ENCODE results near the gene ARFIP1. TPM values are rescaled to one million over a fixed set of nuclear protein-coding genes. Genes with fewer than 3 reads are reported as not detected.

ARFIP1 gene
- total and polyA plus RNA-seq, 8 donors, result 9.2 to 20.6 (median 11.3) TPM

DNA sequence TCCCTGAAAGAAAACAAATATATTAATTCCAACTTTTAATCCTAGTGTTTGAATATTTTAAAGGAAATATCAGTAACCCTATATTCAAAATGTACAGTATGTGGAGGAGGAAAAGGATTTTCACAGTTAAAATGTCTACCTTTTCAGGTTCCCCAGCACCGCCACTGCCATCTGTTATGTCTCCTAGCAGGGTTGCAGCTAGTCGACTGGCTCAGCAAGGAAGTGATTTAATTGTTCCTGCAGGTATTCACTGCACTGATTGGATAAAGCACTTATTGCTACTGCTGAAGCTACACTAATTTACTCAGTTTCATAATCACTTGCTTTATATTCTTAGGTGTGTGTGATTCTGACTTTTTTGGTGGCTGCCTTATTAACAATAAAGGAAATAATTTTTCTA, 90.9 kb downstream of the ARFIP1 start:
- Histone ChIP-seq H3K36me3 (no peaks in the 10 kb centered on the region), H3K4me1 (no peaks in the 10 kb centered on the region), H3K27me3 (no peaks in the 10 kb centered on the region), H3K9me3 (no peaks in the 10 kb centered on the region), H3K27ac (no peak overlapping the region), H3K4me3 (no peak overlapping the region)
- DNase-seq, result no peak
- peak in 2 of 4 donors; percentile 57 to 62 for ATAC-seq
- intact Hi-C loops (cut with DNase I), result no loop called here
- no peak for FAIRE-seq
- WGBS, 2 donors, result 75 to 79% methylated on average over 2 of the region's 2 CpGs
- TF ChIP-seq CTCF (IDR thresholded peaks at IDR 0.05), result no peak

- intact Hi-C loops (cut with DNase I), result no loop called here
- TF ChIP-seq CTCF (IDR thresholded peaks at IDR 0.05), result no peak
- H3K4me1 ChIP-seq, result no peaks in the 10 kb centered on the region
- no peaks in the 10 kb centered on the region for H3K27me3 ChIP-seq
- H3K36me3 ChIP-seq, result peaks cover 0 to 6% (median 0%) of the 10 kb centered on the region in 3 donors
- DNase-seq (no peak), FAIRE-seq (peak; percentile 49), ATAC-seq (no peak)
- H3K9me3 ChIP-seq, result no peaks in the 10 kb centered on the region
- no peak overlapping the region for H3K27ac ChIP-seq
- no peak overlapping the region for H3K4me3 ChIP-seq
Observed at GRCh38 chr4:152875261-152875660, 95.5 kb downstream of the ARFIP1 start.

GRCh38 chr4:152877868-152878267, 98.1 kb downstream of the ARFIP1 start:
- no peaks in the 10 kb centered on the region for H3K9me3 ChIP-seq
- H3K27me3 ChIP-seq, result no peaks in the 10 kb centered on the region
- no peaks in the 10 kb centered on the region for H3K4me1 ChIP-seq
- H3K36me3 ChIP-seq, result peaks cover 0 to 11% (median 0%) of the 10 kb centered on the region in 3 donors
- no peak for ATAC-seq
- H3K27ac ChIP-seq, result no peak overlapping the region
- no peak for TF ChIP-seq CTCF (IDR thresholded peaks at IDR 0.05)
- FAIRE-seq, result no peak
- H3K4me3 ChIP-seq, result no peak overlapping the region
- WGBS, 2 donors, result 95 to 100% methylated on average over 1 of the region's 1 CpG
- intact Hi-C loops (cut with DNase I), result no loop called here
- no peak for DNase-seq

DNA sequence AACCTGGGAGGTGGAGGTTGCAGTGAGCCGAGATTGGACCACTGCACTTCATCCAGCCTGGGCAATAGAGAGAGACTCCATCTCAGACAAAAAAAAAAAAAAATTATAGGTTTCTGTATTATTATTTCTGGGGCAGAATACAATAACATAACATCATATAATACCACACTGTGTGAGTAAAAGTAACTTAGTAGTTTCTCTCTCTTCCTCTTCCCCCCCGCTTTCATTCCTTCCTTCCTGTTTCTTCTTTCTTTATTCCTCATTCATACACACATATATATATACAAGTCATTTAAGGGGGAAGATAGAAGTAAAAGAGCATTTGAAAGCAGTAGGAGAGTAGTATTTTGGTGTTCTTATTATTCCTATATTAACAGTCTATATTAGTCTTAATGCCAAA, 100.5 kb downstream of the ARFIP1 start:
- H3K4me3 ChIP-seq, result no peak overlapping the region
- H3K27ac ChIP-seq, result no peak overlapping the region
- no peak for TF ChIP-seq CTCF (IDR thresholded peaks at IDR 0.05)
- no peaks in the 10 kb centered on the region for H3K9me3 ChIP-seq
- H3K27me3 ChIP-seq, result no peaks in the 10 kb centered on the region
- no peaks in the 10 kb centered on the region for H3K4me1 ChIP-seq
- intact Hi-C loops (cut with DNase I), result no loop called here
- WGBS, 2 donors, result 90 to 95% methylated on average over 2 of the region's 2 CpGs
- DNase-seq, result no peak
- ATAC-seq, result no peak
- FAIRE-seq, result no peak
- H3K36me3 ChIP-seq, result peaks cover 0 to 11% (median 0%) of the 10 kb centered on the region in 3 donors

DNA sequence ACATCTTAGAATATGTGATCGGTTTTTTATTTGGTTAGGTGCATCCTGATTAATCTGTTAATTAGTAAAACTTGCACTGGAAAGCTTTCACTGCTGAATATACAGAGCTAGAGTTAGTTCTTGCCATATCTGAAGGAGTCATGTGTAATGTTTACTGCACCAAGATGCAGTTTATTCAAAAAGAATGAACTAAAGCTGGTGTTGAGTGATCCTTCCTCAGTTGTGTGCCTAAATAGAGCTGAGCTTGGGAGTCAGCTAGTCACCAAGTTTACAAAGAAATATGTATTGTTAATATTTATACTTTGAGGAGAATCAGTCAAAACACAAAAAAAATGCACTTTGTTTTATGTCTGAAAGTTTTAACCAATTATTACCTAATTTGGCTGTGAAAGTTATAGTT, 102.2 kb downstream of the ARFIP1 start:
- TF ChIP-seq CTCF (IDR thresholded peaks at IDR 0.05), result no peak
- peak; percentile 17 for FAIRE-seq

More for the DNA sequence above, 102.2 kb downstream of the ARFIP1 start:
- no peak overlapping the region for H3K4me3 ChIP-seq
- H3K4me1 ChIP-seq, result no peaks in the 10 kb centered on the region
- 91 to 97% methylated on average over 1 of the region's 1 CpG for WGBS, 2 donors
- no peak for DNase-seq
- no peak overlapping the region for H3K27ac ChIP-seq
- H3K9me3 ChIP-seq, result no peaks in the 10 kb centered on the region
- peaks cover 0 to 5% (median 0%) of the 10 kb centered on the region in 3 donors for H3K36me3 ChIP-seq
- H3K27me3 ChIP-seq, result no peaks in the 10 kb centered on the region
- ATAC-seq, result no peak
- intact Hi-C loops (cut with DNase I), result no loop called here
